CD4-positive, alpha-beta T cell treated with Interferon alpha-2 for 1 hour (primary cell): ENCODE measurements around the gene DCN.

Source experiments
- DNase-seq, 2 donors: peaks; one replicate each; pipeline ENCODE4 v3.0.0-alpha.2; 2020 to 2022

The DCN gene

DNA sequence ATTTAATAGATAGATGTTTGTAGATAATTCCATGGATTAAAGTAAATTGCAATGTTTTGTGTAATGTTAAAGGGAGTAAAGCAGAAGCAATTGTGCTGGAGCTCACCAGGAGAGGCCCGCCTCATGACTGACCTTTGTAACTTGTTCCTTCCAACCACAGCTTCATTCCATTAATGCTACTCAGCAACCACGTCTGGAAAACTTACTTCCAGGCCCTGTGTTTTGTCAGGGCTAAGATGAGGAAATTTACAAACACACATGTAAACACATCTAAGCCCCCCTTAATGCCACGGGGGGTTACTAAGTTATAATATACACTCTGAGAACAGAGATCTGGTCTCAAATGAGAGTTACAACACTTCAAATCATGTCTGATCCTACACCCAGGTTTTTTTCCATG lies 83.7 kb downstream of the DCN start:
- no peak for DNase-seq

DNA sequence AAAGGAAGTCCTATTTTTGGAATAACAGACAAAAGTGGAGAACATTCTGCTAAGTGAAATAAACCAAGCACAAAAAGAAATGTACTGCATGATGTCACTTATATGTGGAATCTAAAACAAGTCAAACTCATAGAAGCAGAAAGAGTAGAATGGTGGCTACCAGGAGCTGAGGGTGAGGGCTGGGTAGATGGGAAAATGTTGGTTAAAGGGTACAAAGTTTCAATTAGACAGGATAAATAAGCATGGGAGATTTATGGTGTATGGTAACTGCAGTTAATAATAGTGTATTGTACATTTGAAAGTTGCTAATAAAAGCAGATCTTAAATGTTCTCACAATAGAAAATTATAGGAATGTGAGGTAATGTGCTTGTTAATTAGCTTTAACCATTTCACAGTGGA lies 84.2 kb downstream of the DCN start:
- no peak for DNase-seq

DNA sequence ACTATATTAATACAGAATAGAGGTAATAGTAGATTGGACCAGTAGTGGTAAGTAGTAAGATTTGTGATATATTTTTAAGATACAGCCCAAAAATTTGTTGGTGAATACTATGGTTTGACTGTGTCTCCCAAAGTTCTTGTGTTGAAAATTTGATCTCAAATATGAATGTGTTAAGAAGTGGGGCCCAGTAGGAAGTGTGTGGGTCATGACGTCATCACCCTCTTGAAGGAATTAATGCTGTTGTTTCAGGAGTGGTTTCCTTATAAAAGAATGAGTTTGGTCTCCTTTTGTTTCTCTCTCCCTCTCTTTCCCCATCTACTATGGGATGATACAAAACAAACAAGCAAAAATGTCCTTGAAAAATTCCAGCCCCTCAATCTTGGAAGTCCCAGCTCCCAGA lies 87.7 kb downstream of the DCN start:
- DNase-seq: no peak

DNA sequence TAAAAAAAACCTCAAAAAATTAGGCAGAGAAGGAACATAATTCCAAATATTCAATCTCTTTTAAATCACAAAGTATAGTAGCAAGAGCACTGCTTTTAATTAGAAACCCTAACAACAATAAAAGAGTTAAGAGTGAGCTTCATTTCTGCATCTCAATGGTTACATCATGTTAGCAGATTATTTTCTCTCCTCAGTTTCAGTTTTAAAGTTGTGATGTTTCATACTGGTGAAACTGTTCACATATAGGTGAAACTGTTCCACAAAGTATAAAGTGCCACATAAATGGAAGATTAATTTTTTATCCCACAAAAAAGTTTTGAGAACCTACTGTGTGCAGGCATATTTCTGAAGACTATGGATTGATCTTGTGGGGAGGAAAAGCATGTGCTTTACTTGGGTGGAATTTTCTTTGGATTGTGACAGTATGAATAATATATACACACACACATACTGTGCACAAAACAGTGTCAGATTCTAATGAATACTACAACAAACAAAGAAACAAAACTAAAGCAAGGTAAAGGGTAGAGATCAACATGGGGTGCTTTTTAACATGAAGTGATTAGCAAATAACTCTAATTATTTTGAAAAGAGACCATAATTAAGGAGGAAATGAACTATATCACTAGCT lies 88.5 kb downstream of the DCN start:
- no peak for DNase-seq

DNA sequence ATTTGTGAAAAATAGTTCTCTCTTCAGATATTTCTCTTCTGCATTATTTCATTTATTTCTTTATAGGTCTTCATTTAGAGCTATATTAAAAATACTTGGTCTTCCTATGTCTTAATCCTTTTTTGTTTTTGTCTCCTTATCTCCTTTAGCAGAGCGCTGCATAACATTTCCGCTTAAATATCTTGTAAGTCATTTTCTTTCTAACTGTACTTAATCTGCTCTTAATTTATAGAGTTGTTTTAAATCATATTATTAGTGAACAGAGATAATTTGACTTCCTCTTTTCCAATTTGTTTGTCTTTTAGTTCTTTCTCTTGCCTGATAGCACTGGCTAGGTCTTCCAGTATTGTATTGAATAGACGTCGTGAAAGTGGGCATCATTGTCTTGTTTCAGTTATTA lies 89.3 kb downstream of the DCN start:
- DNase-seq: no peak

DNA sequence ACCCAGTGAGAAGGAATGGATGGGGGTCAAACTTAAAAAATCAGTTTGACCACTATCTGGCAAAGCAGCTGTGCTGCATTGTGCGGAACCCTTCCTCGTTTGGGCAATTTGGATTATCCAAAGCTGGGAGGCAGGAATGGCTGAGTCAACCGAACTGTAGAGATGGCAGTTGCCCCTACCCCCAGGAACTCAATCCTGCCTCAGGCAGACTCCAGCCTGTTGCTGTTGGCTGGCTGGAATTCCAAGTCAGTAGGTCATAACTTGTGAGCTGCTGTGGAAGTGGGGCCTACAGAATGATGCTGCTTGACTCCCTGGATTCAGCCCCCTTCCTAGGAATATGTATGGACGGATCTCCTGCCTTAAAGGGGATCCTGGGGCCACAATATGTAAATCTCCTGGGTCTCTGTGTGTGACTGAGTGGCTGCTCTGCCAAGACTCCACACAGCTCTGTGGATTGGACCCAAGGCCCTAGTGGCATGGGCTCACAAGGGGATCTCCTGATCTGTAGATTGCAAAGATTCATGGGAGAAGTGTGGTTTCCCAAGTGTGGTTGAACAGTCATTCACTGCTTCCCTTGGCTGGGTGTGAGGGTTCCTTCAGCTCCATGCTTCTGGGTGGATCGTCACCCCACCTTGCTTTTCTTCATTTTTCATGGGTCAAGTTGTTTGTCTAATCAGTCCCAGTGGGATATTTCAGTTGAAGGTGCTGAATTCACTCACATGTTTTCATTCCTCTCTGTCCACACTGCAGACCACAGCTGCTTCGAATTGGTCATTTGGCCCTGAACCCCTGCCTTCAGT lies 90.5 kb downstream of the DCN start:
- DNase-seq: no peak
